HEK293 (cell line): Measurements from ENCODE around the gene PTPRR.

Experiments used
- TF ChIP-seq, protein P1 (sequence below): fragments of 450-650 bp; formaldehyde crosslinking; IDR thresholded peaks from 2 replicates; pipeline ENCODE4 v1.5.1; 2016; ENCODE audit warnings: missing biosample characterization, missing genetic modification characterization, borderline replicate concordance
- TF ChIP-seq, protein P2 (sequence below): fragments of 450-650 bp; formaldehyde crosslinking; IDR thresholded peaks from 2 replicates; pipeline ENCODE4 v1.5.1; 2016; ENCODE audit warnings: missing biosample characterization, missing genetic modification characterization

DNA sequence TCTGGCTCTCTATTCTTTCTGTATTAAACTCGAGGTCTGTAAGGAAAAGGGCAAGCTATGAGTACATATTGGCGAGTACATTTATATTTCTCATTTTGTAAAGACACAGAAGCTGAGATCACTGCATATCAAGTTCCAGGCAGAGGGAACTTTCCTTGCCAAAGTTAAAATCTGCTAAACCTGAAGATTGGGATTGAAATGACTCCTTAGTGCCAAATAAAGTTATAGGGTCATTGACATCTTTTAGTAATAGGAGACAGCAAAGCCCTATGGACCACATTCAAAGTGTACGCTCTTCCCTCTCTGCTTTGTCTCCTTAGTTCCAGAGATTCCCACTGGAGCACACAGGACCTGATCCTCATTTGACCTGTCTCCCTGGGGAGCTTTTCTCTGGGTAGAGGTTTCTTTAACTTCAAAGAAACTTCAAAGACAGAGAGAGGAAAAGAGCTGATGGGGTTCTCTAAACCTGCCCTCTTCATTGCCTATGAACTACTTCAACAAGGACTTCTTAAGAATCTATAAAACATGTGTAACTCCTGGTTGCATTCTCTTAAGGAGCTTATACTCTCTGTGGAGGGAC lies 42.6 kb upstream of the PTPRR start:
- TF ChIP-seq, protein P1, sequence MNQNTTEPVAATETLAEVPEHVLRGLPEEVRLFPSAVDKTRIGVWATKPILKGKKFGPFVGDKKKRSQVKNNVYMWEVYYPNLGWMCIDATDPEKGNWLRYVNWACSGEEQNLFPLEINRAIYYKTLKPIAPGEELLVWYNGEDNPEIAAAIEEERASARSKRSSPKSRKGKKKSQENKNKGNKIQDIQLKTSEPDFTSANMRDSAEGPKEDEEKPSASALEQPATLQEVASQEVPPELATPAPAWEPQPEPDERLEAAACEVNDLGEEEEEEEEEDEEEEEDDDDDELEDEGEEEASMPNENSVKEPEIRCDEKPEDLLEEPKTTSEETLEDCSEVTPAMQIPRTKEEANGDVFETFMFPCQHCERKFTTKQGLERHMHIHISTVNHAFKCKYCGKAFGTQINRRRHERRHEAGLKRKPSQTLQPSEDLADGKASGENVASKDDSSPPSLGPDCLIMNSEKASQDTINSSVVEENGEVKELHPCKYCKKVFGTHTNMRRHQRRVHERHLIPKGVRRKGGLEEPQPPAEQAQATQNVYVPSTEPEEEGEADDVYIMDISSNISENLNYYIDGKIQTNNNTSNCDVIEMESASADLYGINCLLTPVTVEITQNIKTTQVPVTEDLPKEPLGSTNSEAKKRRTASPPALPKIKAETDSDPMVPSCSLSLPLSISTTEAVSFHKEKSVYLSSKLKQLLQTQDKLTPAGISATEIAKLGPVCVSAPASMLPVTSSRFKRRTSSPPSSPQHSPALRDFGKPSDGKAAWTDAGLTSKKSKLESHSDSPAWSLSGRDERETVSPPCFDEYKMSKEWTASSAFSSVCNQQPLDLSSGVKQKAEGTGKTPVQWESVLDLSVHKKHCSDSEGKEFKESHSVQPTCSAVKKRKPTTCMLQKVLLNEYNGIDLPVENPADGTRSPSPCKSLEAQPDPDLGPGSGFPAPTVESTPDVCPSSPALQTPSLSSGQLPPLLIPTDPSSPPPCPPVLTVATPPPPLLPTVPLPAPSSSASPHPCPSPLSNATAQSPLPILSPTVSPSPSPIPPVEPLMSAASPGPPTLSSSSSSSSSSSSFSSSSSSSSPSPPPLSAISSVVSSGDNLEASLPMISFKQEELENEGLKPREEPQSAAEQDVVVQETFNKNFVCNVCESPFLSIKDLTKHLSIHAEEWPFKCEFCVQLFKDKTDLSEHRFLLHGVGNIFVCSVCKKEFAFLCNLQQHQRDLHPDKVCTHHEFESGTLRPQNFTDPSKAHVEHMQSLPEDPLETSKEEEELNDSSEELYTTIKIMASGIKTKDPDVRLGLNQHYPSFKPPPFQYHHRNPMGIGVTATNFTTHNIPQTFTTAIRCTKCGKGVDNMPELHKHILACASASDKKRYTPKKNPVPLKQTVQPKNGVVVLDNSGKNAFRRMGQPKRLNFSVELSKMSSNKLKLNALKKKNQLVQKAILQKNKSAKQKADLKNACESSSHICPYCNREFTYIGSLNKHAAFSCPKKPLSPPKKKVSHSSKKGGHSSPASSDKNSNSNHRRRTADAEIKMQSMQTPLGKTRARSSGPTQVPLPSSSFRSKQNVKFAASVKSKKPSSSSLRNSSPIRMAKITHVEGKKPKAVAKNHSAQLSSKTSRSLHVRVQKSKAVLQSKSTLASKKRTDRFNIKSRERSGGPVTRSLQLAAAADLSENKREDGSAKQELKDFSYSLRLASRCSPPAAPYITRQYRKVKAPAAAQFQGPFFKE (tag by site-specific recombination) = no peak
- TF ChIP-seq, protein P2, sequence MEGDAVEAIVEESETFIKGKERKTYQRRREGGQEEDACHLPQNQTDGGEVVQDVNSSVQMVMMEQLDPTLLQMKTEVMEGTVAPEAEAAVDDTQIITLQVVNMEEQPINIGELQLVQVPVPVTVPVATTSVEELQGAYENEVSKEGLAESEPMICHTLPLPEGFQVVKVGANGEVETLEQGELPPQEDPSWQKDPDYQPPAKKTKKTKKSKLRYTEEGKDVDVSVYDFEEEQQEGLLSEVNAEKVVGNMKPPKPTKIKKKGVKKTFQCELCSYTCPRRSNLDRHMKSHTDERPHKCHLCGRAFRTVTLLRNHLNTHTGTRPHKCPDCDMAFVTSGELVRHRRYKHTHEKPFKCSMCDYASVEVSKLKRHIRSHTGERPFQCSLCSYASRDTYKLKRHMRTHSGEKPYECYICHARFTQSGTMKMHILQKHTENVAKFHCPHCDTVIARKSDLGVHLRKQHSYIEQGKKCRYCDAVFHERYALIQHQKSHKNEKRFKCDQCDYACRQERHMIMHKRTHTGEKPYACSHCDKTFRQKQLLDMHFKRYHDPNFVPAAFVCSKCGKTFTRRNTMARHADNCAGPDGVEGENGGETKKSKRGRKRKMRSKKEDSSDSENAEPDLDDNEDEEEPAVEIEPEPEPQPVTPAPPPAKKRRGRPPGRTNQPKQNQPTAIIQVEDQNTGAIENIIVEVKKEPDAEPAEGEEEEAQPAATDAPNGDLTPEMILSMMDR (tag by site-specific recombination) = no peak
